CD4-positive, alpha-beta T cell treated with Interleukin-17A for 1 hour (primary cell): ENCODE measurements around the gene TMEM237.
"Not testable (repeated sequence)": the region's sequence is repeated elsewhere in the genome, so short reads cannot be mapped to it uniquely, and the experiment has no call there.

ENCODE experiments used
- DNase-seq: peaks from one replicate; pipeline ENCODE4 v3.0.0-alpha.2; 2020

TMEM237 gene

GRCh38 chr2:201643216-201643890 is at the start of gene TMEM237:
TSS of gene TMEM237 (minus strand) at chr2:201643503. CDS start at chr2:201643400, 103 bp downstream.
- DNase-seq = peak; percentile 61

GRCh38 chr2:201685156-201685555 is 41.9 kb upstream of the TMEM237 start:
- no peak for DNase-seq

GRCh38 chr2:201680743-201681142 is 37.4 kb upstream of the TMEM237 start:
- peak; percentile 9 for DNase-seq

- no peak for DNase-seq
Measured at GRCh38 chr2:201678401-201678800, 35.1 kb upstream of the TMEM237 start.

GRCh38 chr2:201675454-201675853 is 32.2 kb upstream of the TMEM237 start:
- DNase-seq = no peak

GRCh38 chr2:201674794-201675193 is 31.5 kb upstream of the TMEM237 start:
- no peak for DNase-seq

GRCh38 chr2:201674298-201674697 is 31.0 kb upstream of the TMEM237 start:
- DNase-seq = no peak

- DNase-seq = no peak
Measured at GRCh38 chr2:201673546-201673945, 30.2 kb upstream of the TMEM237 start.

- DNase-seq = not testable (repeated sequence)
Measured at GRCh38 chr2:201671205-201671604, 27.9 kb upstream of the TMEM237 start.

GRCh38 chr2:201669865-201670264 is 26.6 kb upstream of the TMEM237 start:
- no peak for DNase-seq

GRCh38 chr2:201668402-201668910 is 25.2 kb upstream of the TMEM237 start:
- DNase-seq = no peak

GRCh38 chr2:201664334-201664733 is 21.0 kb upstream of the TMEM237 start:
- no peak for DNase-seq

- DNase-seq = no peak
Measured at GRCh38 chr2:201661366-201661765, 18.1 kb upstream of the TMEM237 start.

- no peak for DNase-seq
Measured at GRCh38 chr2:201660293-201660895, 17.1 kb upstream of the TMEM237 start.

GRCh38 chr2:201656740-201657139 is 13.4 kb upstream of the TMEM237 start:
- DNase-seq = no peak

- DNase-seq = peak; percentile 53
Measured at GRCh38 chr2:201656102-201656501, 12.8 kb upstream of the TMEM237 start.

GRCh38 chr2:201654616-201655384 is 11.5 kb upstream of the TMEM237 start:
- no peak for DNase-seq

GRCh38 chr2:201653221-201653620 is 9.9 kb upstream of the TMEM237 start:
- DNase-seq = no peak

- DNase-seq = no peak
Measured at GRCh38 chr2:201649442-201649841, 6.1 kb upstream of the TMEM237 start.

GRCh38 chr2:201647431-201647830 is 4.1 kb upstream of the TMEM237 start:
- DNase-seq = no peak

- no peak for DNase-seq
Measured at GRCh38 chr2:201644001-201644400, 698 bp upstream of the TMEM237 start.

GRCh38 chr2:201642579-201643215 is 606 bp downstream of the TMEM237 start:
- peak; percentile 86 for DNase-seq

- DNase-seq = no peak
Measured at GRCh38 chr2:201642086-201642578, 1.2 kb downstream of the TMEM237 start.
